H1 (cell line): Measurements from ENCODE around the gene EML4. TPM values are rescaled to one million over a fixed set of nuclear protein-coding genes. Genes with fewer than 3 reads are reported as not detected.

Source experiments
- ATF2 ChIP-seq: IDR thresholded peaks from 2 replicates; pipeline ENCODE4 v1.6.1; 2012; ENCODE audit warnings: low read length, inconsistent platforms
- CEBPB ChIP-seq: IDR thresholded peaks from 2 replicates; pipeline ENCODE4 v1.6.1; 2012; ENCODE audit warnings: low read depth, low read length
- CHD7 ChIP-seq: fragments of 300-600 bp; sonication (generic); IDR thresholded peaks from 2 replicates; pipeline ENCODE4 v1.7.1; 2012; ENCODE audit warnings: low read length, moderate library complexity, mild to moderate bottlenecking, inconsistent platforms; ENCODE audit not compliant: insufficient replicate concordance
- JUND ChIP-seq: IDR thresholded peaks from 2 replicates; pipeline ENCODE4 v1.6.1; 2011; ENCODE audit warnings: mild to moderate bottlenecking, improper control_type of control experiment, low read length
- RBBP5 ChIP-seq: IDR thresholded peaks from 2 replicates; pipeline ENCODE4 v1.7.1; 2012; ENCODE audit warnings: low read depth, mild to moderate bottlenecking, inconsistent platforms, low read length, moderate library complexity, borderline replicate concordance
- TCF12 ChIP-seq: IDR thresholded peaks from 2 replicates; pipeline ENCODE4 v1.6.1; 2011; ENCODE audit warnings: low read depth, mild to moderate bottlenecking, low read length
- polyA plus RNA-seq, 7 experiments: library from polyadenylated mRNA; depleted of rRNA in 3 of 7; stranded (reverse) in 5 of 7; unstranded in 2 of 7; fragments of >200 nt in 5 of 7; fragments of 200-250 nt in 2 of 7; gene quantifications; 1 replicate in 5 of 7; 2 replicates in 1 of 7; 4 replicates in 1 of 7; pipeline versions ENCODE4 v1.2.1 to v1.2.3, GENCODE V29; 2011 to 2013; ENCODE audit warnings: missing spikeins in 2 of 7, mixed read lengths in 2 of 7
- total RNA-seq: library from RNA; stranded (reverse); fragmentation: NEBNext Ultra II Directional; extraction: Animal tissue kit (Norgen Biotek cat#: 25700); gene quantifications from 2 replicates; pipeline ENCODE4 v1.2.1, GENCODE V29; 2021

EML4 gene
- total and polyA plus RNA-seq, 2 of the 8 experiments (the other 6 are each of a cell fraction or from before 2014, with no cell fraction given): 50.1 to 104 TPM

- TF ChIP-seq ATF2 (no peak), RBBP5 (no peak), CEBPB (no peak), JUND (no peak), TCF12 (no peak), CHD7 (no peak)
Measured at GRCh38 chr2:42312106-42312505, 143.0 kb downstream of the EML4 start (continued).
